PC-9 (cell line): ENCODE data around the gene HPDL.

Experiments used
- EZH2 ChIP-seq: fragments of 200-600 bp; sonication (generic); IDR thresholded peaks from 2 replicates; pipeline ENCODE4 v1.8.0; 2017; ENCODE audit warnings: antibody characterized with exemption, low read depth
- TF ChIP-seq, protein P1 (sequence below): fragments of 200-600 bp; sonication (generic); conservative IDR thresholded peaks from 2 replicates; pipeline ENCODE4 v1.6.1; 2017; ENCODE audit warnings: mixed run types, antibody characterized with exemption, mild to moderate bottlenecking, moderate library complexity

- TF ChIP-seq, protein P1, sequence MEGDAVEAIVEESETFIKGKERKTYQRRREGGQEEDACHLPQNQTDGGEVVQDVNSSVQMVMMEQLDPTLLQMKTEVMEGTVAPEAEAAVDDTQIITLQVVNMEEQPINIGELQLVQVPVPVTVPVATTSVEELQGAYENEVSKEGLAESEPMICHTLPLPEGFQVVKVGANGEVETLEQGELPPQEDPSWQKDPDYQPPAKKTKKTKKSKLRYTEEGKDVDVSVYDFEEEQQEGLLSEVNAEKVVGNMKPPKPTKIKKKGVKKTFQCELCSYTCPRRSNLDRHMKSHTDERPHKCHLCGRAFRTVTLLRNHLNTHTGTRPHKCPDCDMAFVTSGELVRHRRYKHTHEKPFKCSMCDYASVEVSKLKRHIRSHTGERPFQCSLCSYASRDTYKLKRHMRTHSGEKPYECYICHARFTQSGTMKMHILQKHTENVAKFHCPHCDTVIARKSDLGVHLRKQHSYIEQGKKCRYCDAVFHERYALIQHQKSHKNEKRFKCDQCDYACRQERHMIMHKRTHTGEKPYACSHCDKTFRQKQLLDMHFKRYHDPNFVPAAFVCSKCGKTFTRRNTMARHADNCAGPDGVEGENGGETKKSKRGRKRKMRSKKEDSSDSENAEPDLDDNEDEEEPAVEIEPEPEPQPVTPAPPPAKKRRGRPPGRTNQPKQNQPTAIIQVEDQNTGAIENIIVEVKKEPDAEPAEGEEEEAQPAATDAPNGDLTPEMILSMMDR = no peak
- no peak for TF ChIP-seq EZH2
Measured at GRCh38 chr1:45322486-45323040, 4.1 kb upstream of the HPDL start.
